GM23338 (cell line): Measurements from ENCODE around the gene CAST. TPM values are rescaled to one million over a fixed set of nuclear protein-coding genes. Genes with fewer than 3 reads are reported as not detected.

ENCODE experiments used
- ATAC-seq: fragments of 200-7000 bp; cut with Tn5 transposase; 3 replicates; pipeline ENCODE4 v1.9.1; 2020
- DNase-seq: peaks from one replicate; pipeline ENCODE4 v3.0.0-alpha.2; 2015; ENCODE audit warnings: low spot score
- H2AFZ ChIP-seq: fragments of 200-600 bp; sonication (generic); 2 replicates; pipeline ENCODE4 v1.8.0; 2016; ENCODE audit warnings: antibody characterized with exemption, mild to moderate bottlenecking, moderate library complexity
- H3F3A ChIP-seq: fragments of 200-600 bp; sonication (generic); replicated peaks from 2 replicates; pipeline ENCODE4 v1.8.0; 2017; ENCODE audit warnings: antibody characterized with exemption, mixed run types, low read depth
- H3K27ac ChIP-seq: fragments of 200-600 bp; sonication (generic); 2 replicates; pipeline ENCODE4 v1.6.1; 2016; ENCODE audit warnings: low read depth
- H3K27me3 ChIP-seq: fragments of 200-600 bp; sonication (generic); 2 replicates; pipeline ENCODE4 v1.8.0; 2016; ENCODE audit warnings: mild to moderate bottlenecking, mixed run types, moderate library complexity; ENCODE audit not compliant: insufficient read depth
- H3K36me3 ChIP-seq: fragments of 200-600 bp; sonication (generic); 2 replicates; pipeline ENCODE4 v1.8.0; 2016; ENCODE audit warnings: mild to moderate bottlenecking; ENCODE audit not compliant: insufficient read depth
- H3K4me1 ChIP-seq: fragments of 200-600 bp; sonication (generic); 2 replicates; pipeline ENCODE4 v1.8.0; 2016; ENCODE audit warnings: mild to moderate bottlenecking, moderate library complexity; ENCODE audit not compliant: insufficient read depth
- H3K4me2 ChIP-seq: fragments of 200-600 bp; sonication (generic); 2 replicates; pipeline ENCODE4 v1.7.1; 2017; ENCODE audit warnings: mixed run types
- H3K4me3 ChIP-seq: fragments of 200-600 bp; sonication (generic); 2 replicates; pipeline ENCODE4 v1.6.1; 2016; ENCODE audit warnings: mixed run types
- H3K79me2 ChIP-seq: fragments of 200-600 bp; sonication (generic); replicated peaks from 2 replicates; pipeline ENCODE4 v1.8.0; 2017; ENCODE audit warnings: mild to moderate bottlenecking; ENCODE audit not compliant: insufficient read depth
- H3K9me2 ChIP-seq: fragments of 200-600 bp; sonication (generic); 2 replicates; pipeline ENCODE4 v1.8.0; 2017; ENCODE audit not compliant: insufficient read depth
- H4K20me1 ChIP-seq: fragments of 200-600 bp; sonication (generic); replicated peaks from 2 replicates; pipeline ENCODE4 v1.8.0; 2017; ENCODE audit warnings: mild to moderate bottlenecking; ENCODE audit not compliant: insufficient read depth
- H3K27ac Mint-ChIP-seq: 2 replicates; pipeline ENCODE4 v1.8.0; 2020; ENCODE audit warnings: inconsistent platforms, mild to moderate bottlenecking, moderate library complexity, mixed read lengths
- H3K27me3 Mint-ChIP-seq: 3 replicates; pipeline ENCODE4 v1.8.0; 2022; ENCODE audit warnings: low read depth, mild to moderate bottlenecking, moderate library complexity, mixed read lengths, inconsistent platforms; ENCODE audit not compliant: insufficient read depth, poor library complexity
- H3K36me3 Mint-ChIP-seq: 3 replicates; pipeline ENCODE4 v1.8.0; 2021; ENCODE audit warnings: low read depth, mild to moderate bottlenecking, inconsistent platforms, moderate library complexity, mixed read lengths
- H3K4me1 Mint-ChIP-seq: 3 replicates; pipeline ENCODE4 v1.8.0; 2020; ENCODE audit warnings: mild to moderate bottlenecking, inconsistent platforms, mixed read lengths
- H3K4me3 Mint-ChIP-seq: 3 replicates; pipeline ENCODE4 v1.8.0; 2021; ENCODE audit warnings: moderate library complexity, mild to moderate bottlenecking, inconsistent platforms, mixed read lengths
- H3K9me3 Mint-ChIP-seq: 3 replicates; pipeline ENCODE4 v1.8.0; 2020; ENCODE audit warnings: moderate library complexity, mild to moderate bottlenecking, inconsistent platforms, mixed read lengths
- CTCF ChIP-seq, 2 experiments: fragments of 200-600 bp in 1 of 2; sonication (generic) in 1 of 2; conservative IDR thresholded peaks; 2 replicates each; pipeline versions ENCODE4 v1.5.1 to v1.6.1; 2016 to 2017; ENCODE audit warnings: antibody characterized with exemption in 2 of 2, low read depth in 2 of 2, mild to moderate bottlenecking in 2 of 2, moderate library complexity in 1 of 2
- EZH2 ChIP-seq: fragments of 200-600 bp; sonication (generic); IDR thresholded peaks from one replicate; pipeline ENCODE4 v1.8.0; 2017; ENCODE audit warnings: antibody characterized with exemption, mild to moderate bottlenecking, low read depth; ENCODE audit not compliant: unreplicated experiment
- NANOG ChIP-seq: IDR thresholded peaks from 2 replicates; pipeline ENCODE4 v1.6.1; 2016; ENCODE audit warnings: antibody characterized with exemption, borderline replicate concordance
- POLR2AphosphoS5 ChIP-seq: IDR thresholded peaks from 2 replicates; pipeline ENCODE4 v1.6.1; 2016; ENCODE audit warnings: antibody characterized with exemption, low read depth
- REST ChIP-seq: IDR thresholded peaks from one replicate; pipeline ENCODE4 v1.6.1; 2018; ENCODE audit warnings: antibody characterized with exemption; ENCODE audit not compliant: unreplicated experiment
- ZNF462 ChIP-seq: fragments of 250-450 bp; sonication (Bioruptor Pico); IDR thresholded peaks from 2 replicates; pipeline ENCODE4 v1.5.0; 2020; ENCODE audit warnings: mild to moderate bottlenecking, moderate library complexity
- polyA plus RNA-seq: library from polyadenylated mRNA; unstranded; fragments of >200 nt; fragmentation: Nextera tagmentation; extraction: Ambion mirVana; gene quantifications from 2 replicates; pipeline ENCODE4 v1.2.1, GENCODE V29; 2016
- total RNA-seq: library from RNA; depleted of rRNA; stranded (reverse); fragments of >200 nt; shearing (Covaris generic); gene quantifications from 2 replicates; pipeline ENCODE4 v1.2.3, GENCODE V29; 2014

Gene CAST
- total and polyA plus RNA-seq, 2 experiments from 2014 or later: 37.9 to 57.7 TPM

- Histone ChIP-seq H3K36me3 (no peaks in the 10 kb centered on the region), H3K79me2 (no peaks in the 10 kb centered on the region), H3K27me3 (no peaks in the 10 kb centered on the region), H3F3A (no peaks in the 10 kb centered on the region), H3K4me1 (peaks cover 12% of the 10 kb centered on the region), H3K4me3 (no peak overlapping the region), H3K4me2 (no peak overlapping the region), H4K20me1 (no peaks in the 10 kb centered on the region), H3K27ac (no peak overlapping the region), H2AFZ (no peak overlapping the region), H3K9me2 (no peaks in the 10 kb centered on the region)
- Mint-ChIP-seq H3K9me3 (no peaks in the 10 kb centered on the region; the same call in 2 of the 3 replicates), H3K27me3 (peaks cover 6% of the 10 kb centered on the region), H3K4me1 (peaks cover 23% of the 10 kb centered on the region), H3K4me3 (no peak overlapping the region), H3K36me3 (no peaks in the 10 kb centered on the region; the same call in 2 of the 3 replicates), H3K27ac (no peak overlapping the region)
- ATAC-seq (no peak), DNase-seq (no peak)
- TF ChIP-seq EZH2 (no peak), REST (no peak), ZNF462 (CRISPR knock-in tag) (no peak), NANOG (no peak), CTCF (conservative IDR thresholded peaks at IDR 0.05; ENCODE audit: low read depth in 2 of 2) (no peak), POLR2AphosphoS5 (no peak)
Observed at GRCh38 chr5:96812851-96813250, 150.7 kb downstream of the CAST start.
